HT-29 (cell line): ENCODE measurements around the gene TIAM1. TPM values are rescaled to one million over a fixed set of nuclear protein-coding genes. Genes with fewer than 3 reads are reported as not detected.

Experiments used
- DNase-seq: peaks from one replicate; pipeline ENCODE4 v3.0.0-alpha.2; 2015; ENCODE audit warnings: low spot score
- total RNA-seq: library from RNA; depleted of rRNA; stranded (reverse); fragments of >200 nt; shearing (Covaris generic); gene quantifications from 2 replicates; pipeline ENCODE4 v1.2.3, GENCODE V29; 2014

Gene TIAM1
- total RNA-seq, 1 experiment from 2014 or later: not detected

GRCh38 chr21:31284797-31285397, 59.2 kb downstream of the TIAM1 start:
- DNase-seq: no peak

GRCh38 chr21:31283025-31283424, 61.0 kb downstream of the TIAM1 start:
- no peak for DNase-seq

GRCh38 chr21:31282095-31282709, 61.9 kb downstream of the TIAM1 start:
- DNase-seq: no peak

- no peak for DNase-seq
Observed at GRCh38 chr21:31281561-31281960, 62.5 kb downstream of the TIAM1 start.

- DNase-seq: no peak
Observed at GRCh38 chr21:31279986-31280385, 64.1 kb downstream of the TIAM1 start.

GRCh38 chr21:31279214-31279613, 64.8 kb downstream of the TIAM1 start:
- DNase-seq: no peak

GRCh38 chr21:31278511-31279130, 65.4 kb downstream of the TIAM1 start:
- DNase-seq: no peak

- DNase-seq: no peak
Observed at GRCh38 chr21:31276663-31277062, 67.4 kb downstream of the TIAM1 start.

GRCh38 chr21:31275901-31276300, 68.2 kb downstream of the TIAM1 start:
- DNase-seq: no peak

GRCh38 chr21:31273278-31273677, 70.8 kb downstream of the TIAM1 start:
- DNase-seq: no peak

- no peak for DNase-seq
Observed at GRCh38 chr21:31268090-31268489, 76.0 kb downstream of the TIAM1 start.

GRCh38 chr21:31267644-31268043, 76.4 kb downstream of the TIAM1 start:
- DNase-seq: no peak

- no peak for DNase-seq
Observed at GRCh38 chr21:31266241-31266640, 77.8 kb downstream of the TIAM1 start.

GRCh38 chr21:31265366-31266013, 78.6 kb downstream of the TIAM1 start:
- DNase-seq: no peak

GRCh38 chr21:31264574-31264973, 79.5 kb downstream of the TIAM1 start:
- no peak for DNase-seq

- DNase-seq: no peak
Observed at GRCh38 chr21:31262728-31263127, 81.3 kb downstream of the TIAM1 start.

GRCh38 chr21:31261759-31262158, 82.3 kb downstream of the TIAM1 start:
- no peak for DNase-seq

GRCh38 chr21:31260790-31261189, 83.3 kb downstream of the TIAM1 start:
- no peak for DNase-seq

- no peak for DNase-seq
Observed at GRCh38 chr21:31258073-31258472, 86.0 kb downstream of the TIAM1 start.

GRCh38 chr21:31257265-31257664, 86.8 kb downstream of the TIAM1 start:
- DNase-seq: no peak

- no peak for DNase-seq
Observed at GRCh38 chr21:31255896-31256295, 88.2 kb downstream of the TIAM1 start.

GRCh38 chr21:31255036-31255435, 89.0 kb downstream of the TIAM1 start:
- no peak for DNase-seq

- DNase-seq: no peak
Observed at GRCh38 chr21:31254131-31254530, 89.9 kb downstream of the TIAM1 start.
